Measurements from ENCODE around the gene SP8. TPM values are rescaled to one million over a fixed set of nuclear protein-coding genes. Genes with fewer than 3 reads are reported as not detected.

The SP8 gene
- polyA plus RNA-seq, 1 experiment = not detected

DNA sequence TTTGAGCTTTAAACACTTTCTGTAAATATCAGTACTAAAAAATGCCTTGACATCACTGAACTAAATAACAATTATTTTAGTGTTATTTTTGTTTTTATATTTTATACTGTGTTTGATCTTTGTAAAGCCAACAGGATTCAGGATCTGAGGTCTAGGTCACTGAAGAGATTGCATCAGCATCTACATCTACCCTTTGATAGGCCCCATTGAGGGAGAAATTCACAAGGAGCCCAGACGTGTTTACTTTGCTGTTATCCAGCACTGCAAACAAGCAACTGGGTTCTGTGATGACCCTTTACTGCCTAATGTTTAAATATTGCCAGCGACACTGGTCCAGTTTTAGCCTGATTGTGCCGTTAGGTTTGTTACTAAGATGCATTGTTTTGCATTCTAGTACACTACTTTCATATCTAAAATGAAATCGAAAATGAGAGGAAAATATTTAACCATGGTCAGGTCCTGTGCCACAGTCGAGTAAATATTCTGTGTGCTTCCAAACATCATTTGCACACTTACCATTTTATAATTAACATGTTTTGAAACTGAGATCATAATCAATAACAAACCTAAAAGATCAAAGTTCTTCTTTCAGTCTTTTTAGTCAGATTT, 48.7 kb downstream of the SP8 start:
- H3K4me3 ChIP-seq (ENCODE audit: low read depth, low read length) = no peak overlapping the region
- H3K9me3 ChIP-seq (ENCODE audit: control insufficient read depth, insufficient read depth, low read length) = peaks cover 5% of the 10 kb centered on the region
- DNase-seq (ENCODE audit: low read depth, low spot score) = no peak
- CTCF ChIA-PET = no interaction called here
- POLR2A ChIA-PET = no interaction called here
- H3K27ac ChIP-seq (ENCODE audit: low read depth, low read length) = no peak overlapping the region
- TF ChIP-seq, protein P1, sequence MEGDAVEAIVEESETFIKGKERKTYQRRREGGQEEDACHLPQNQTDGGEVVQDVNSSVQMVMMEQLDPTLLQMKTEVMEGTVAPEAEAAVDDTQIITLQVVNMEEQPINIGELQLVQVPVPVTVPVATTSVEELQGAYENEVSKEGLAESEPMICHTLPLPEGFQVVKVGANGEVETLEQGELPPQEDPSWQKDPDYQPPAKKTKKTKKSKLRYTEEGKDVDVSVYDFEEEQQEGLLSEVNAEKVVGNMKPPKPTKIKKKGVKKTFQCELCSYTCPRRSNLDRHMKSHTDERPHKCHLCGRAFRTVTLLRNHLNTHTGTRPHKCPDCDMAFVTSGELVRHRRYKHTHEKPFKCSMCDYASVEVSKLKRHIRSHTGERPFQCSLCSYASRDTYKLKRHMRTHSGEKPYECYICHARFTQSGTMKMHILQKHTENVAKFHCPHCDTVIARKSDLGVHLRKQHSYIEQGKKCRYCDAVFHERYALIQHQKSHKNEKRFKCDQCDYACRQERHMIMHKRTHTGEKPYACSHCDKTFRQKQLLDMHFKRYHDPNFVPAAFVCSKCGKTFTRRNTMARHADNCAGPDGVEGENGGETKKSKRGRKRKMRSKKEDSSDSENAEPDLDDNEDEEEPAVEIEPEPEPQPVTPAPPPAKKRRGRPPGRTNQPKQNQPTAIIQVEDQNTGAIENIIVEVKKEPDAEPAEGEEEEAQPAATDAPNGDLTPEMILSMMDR (IDR thresholded peaks at IDR 0.05; ENCODE audit: low read depth, low read length) = no peak
- H3K27me3 ChIP-seq (ENCODE audit: control insufficient read depth, insufficient read depth, low read length) = no peaks in the 10 kb centered on the region

DNA sequence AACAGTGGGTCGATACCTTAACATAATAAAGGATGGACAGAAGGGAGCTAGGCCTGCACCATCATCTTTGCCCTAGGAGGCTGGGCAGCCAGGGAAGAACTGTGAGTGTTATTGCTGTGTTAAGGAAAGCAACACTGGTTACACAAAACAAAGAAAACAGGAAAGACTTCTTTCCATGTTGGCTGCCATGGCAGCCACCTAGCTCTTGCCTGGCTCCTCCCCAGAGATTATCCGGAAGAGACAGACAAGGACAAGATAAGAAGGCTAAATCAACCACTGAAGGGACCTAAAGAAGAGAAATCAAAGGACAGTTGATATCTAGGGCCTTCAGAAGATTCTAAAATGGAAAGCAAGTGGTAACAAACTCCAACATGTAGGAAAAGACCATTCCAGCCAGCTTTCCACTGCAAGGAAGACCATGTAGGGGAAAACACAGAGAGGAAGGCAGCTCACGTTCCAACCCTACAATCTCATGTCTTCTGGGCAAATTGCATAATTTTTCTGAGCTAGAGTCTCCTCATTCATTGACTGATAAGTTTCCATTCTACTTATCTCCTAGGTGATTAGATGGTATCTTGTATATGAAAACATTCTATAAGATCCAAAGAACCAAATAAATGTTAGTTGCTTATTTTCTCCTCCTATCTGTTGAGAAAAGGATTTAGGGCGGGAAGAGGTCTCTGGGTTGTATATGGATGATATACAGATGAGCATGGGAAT, 51.2 kb downstream of the SP8 start:
- ChIA-PET CTCF (no interaction called here), POLR2A (no interaction called here)
- TF ChIP-seq, protein P1 (IDR thresholded peaks at IDR 0.05; ENCODE audit: low read depth, low read length) = no peak
- H3K27ac ChIP-seq (ENCODE audit: low read depth, low read length) = no peak overlapping the region
- peaks cover 7% of the 10 kb centered on the region for H3K9me3 ChIP-seq (ENCODE audit: control insufficient read depth, insufficient read depth, low read length)
- no peak for DNase-seq (ENCODE audit: low read depth, low spot score)
- H3K27me3 ChIP-seq (ENCODE audit: control insufficient read depth, insufficient read depth, low read length) = no peaks in the 10 kb centered on the region
- no peak overlapping the region for H3K4me3 ChIP-seq (ENCODE audit: low read depth, low read length)

Other genes starting within 250 kb of the SP8 start
- not detected in 2 replicates for gene ABCB5, start 171.2 kb downstream of the SP8 start, polyA plus RNA-seq (2011; rRNA removed)

Data from AG04450 (cell line).